Glutamatergic neuron (in vitro differentiated cells): ENCODE results near the gene CLOCK. TPM values are rescaled to one million over a fixed set of nuclear protein-coding genes. Genes with fewer than 3 reads are reported as not detected.
A peak's percentile ranks its signal among the peaks of the same experiment; 100 is the strongest.

Experiments used
- DNase-seq: peaks from one replicate; pipeline ENCODE4 v3.0.0; 2022
- H3K27ac Mint-ChIP-seq: one replicate; pipeline ENCODE4 v1.8.0; 2020; ENCODE audit warnings: mild to moderate bottlenecking, mixed read lengths, inconsistent platforms; ENCODE audit not compliant: unreplicated experiment
- H3K27me3 Mint-ChIP-seq: one replicate; pipeline ENCODE4 v1.8.0; 2020; ENCODE audit warnings: mild to moderate bottlenecking, moderate library complexity, mixed read lengths, inconsistent platforms; ENCODE audit not compliant: unreplicated experiment
- H3K36me3 Mint-ChIP-seq: one replicate; pipeline ENCODE4 v1.8.0; 2020; ENCODE audit warnings: mild to moderate bottlenecking, mixed read lengths, inconsistent platforms; ENCODE audit not compliant: unreplicated experiment
- H3K4me1 Mint-ChIP-seq: one replicate; pipeline ENCODE4 v1.8.0; 2020; ENCODE audit warnings: mild to moderate bottlenecking, low read depth, mixed read lengths, inconsistent platforms; ENCODE audit not compliant: unreplicated experiment
- H3K4me3 Mint-ChIP-seq: one replicate; pipeline ENCODE4 v1.8.0; 2020; ENCODE audit warnings: mild to moderate bottlenecking, mixed read lengths, inconsistent platforms; ENCODE audit not compliant: unreplicated experiment
- H3K9me3 Mint-ChIP-seq: one replicate; pipeline ENCODE4 v1.8.0; 2020; ENCODE audit warnings: mild to moderate bottlenecking, moderate library complexity, mixed read lengths, inconsistent platforms; ENCODE audit not compliant: unreplicated experiment
- total RNA-seq: library from RNA; stranded (reverse); fragmentation: NEBNext Ultra II Directional; extraction: Animal tissue kit (Norgen Biotek cat#: 25700); gene quantifications from one replicate; pipeline ENCODE4 v1.2.1, GENCODE V29; 2021; ENCODE audit not compliant: unreplicated experiment
- TF ChIP-seq, protein P1 (sequence below): fragments of 200-600 bp; sonication (generic); IDR thresholded peaks from one replicate; pipeline ENCODE4 v1.5.0; 2021; ENCODE audit not compliant: partially characterized antibody, unreplicated experiment

The CLOCK gene
- total RNA-seq, 1 donor from 2014 or later, result 7.6 TPM

DNA sequence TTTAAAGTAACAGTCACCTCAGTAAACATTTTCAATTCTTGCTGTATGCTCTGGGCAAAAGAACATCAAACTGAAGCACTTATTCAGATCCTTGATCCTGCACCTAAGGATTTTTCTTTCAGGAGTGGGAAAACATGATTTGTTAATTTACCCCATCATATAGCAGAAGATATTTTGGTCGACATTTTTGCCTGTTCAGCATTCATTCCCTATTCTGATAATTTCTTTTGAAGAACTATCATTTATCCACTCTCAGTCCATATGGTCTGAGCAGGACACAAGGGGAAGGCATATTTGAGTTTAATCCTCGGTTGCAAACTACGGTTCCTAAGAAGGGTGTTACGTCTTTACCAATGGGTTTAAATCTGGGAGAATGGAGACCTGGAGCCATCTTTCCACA, 1.2 kb upstream of the CLOCK start:
- no peak for DNase-seq
- Mint-ChIP-seq H3K9me3 (peaks cover 11% of the 10 kb centered on the region), H3K27me3 (peaks cover 7% of the 10 kb centered on the region), H3K4me3 (peak overlapping the region; percentile 98), H3K36me3 (no peaks in the 10 kb centered on the region), H3K27ac (peak overlapping the region; percentile 72), H3K4me1 (peaks cover 9% of the 10 kb centered on the region)
- TF ChIP-seq, protein P1, sequence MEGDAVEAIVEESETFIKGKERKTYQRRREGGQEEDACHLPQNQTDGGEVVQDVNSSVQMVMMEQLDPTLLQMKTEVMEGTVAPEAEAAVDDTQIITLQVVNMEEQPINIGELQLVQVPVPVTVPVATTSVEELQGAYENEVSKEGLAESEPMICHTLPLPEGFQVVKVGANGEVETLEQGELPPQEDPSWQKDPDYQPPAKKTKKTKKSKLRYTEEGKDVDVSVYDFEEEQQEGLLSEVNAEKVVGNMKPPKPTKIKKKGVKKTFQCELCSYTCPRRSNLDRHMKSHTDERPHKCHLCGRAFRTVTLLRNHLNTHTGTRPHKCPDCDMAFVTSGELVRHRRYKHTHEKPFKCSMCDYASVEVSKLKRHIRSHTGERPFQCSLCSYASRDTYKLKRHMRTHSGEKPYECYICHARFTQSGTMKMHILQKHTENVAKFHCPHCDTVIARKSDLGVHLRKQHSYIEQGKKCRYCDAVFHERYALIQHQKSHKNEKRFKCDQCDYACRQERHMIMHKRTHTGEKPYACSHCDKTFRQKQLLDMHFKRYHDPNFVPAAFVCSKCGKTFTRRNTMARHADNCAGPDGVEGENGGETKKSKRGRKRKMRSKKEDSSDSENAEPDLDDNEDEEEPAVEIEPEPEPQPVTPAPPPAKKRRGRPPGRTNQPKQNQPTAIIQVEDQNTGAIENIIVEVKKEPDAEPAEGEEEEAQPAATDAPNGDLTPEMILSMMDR, result no peak

GRCh38 chr4:55547466-55547770, 709 bp upstream of the CLOCK start:
- Mint-ChIP-seq H3K4me3 (peak overlapping the region; percentile 98), H3K36me3 (no peaks in the 10 kb centered on the region), H3K4me1 (peaks cover 9% of the 10 kb centered on the region), H3K27me3 (peaks cover 7% of the 10 kb centered on the region), H3K27ac (peak overlapping the region; percentile 73), H3K9me3 (peaks cover 11% of the 10 kb centered on the region)
- TF ChIP-seq, protein P1, result no peak
- no peak for DNase-seq

DNA sequence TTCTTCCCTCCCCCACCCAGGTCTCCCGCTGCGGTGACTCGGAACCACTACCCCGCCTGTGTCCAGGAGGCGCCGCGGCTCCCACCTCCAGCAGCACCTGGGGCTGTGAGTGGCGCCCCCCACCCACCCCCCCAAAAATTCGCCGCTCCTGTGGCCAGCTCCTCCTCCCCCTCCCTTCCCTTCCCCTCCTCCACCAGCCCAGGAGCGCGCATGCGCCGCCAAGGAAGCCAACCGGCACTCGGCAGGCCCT, 278 bp downstream of the CLOCK start:
- H3K27ac Mint-ChIP-seq, result no peak overlapping the region
- peaks cover 7% of the 10 kb centered on the region for H3K27me3 Mint-ChIP-seq
- H3K36me3 Mint-ChIP-seq, result no peaks in the 10 kb centered on the region
- peaks cover 9% of the 10 kb centered on the region for H3K4me1 Mint-ChIP-seq
- TF ChIP-seq, protein P1, result no peak
- H3K4me3 Mint-ChIP-seq, result no peak overlapping the region
- no peak for DNase-seq
- peaks cover 11% of the 10 kb centered on the region for H3K9me3 Mint-ChIP-seq

DNA sequence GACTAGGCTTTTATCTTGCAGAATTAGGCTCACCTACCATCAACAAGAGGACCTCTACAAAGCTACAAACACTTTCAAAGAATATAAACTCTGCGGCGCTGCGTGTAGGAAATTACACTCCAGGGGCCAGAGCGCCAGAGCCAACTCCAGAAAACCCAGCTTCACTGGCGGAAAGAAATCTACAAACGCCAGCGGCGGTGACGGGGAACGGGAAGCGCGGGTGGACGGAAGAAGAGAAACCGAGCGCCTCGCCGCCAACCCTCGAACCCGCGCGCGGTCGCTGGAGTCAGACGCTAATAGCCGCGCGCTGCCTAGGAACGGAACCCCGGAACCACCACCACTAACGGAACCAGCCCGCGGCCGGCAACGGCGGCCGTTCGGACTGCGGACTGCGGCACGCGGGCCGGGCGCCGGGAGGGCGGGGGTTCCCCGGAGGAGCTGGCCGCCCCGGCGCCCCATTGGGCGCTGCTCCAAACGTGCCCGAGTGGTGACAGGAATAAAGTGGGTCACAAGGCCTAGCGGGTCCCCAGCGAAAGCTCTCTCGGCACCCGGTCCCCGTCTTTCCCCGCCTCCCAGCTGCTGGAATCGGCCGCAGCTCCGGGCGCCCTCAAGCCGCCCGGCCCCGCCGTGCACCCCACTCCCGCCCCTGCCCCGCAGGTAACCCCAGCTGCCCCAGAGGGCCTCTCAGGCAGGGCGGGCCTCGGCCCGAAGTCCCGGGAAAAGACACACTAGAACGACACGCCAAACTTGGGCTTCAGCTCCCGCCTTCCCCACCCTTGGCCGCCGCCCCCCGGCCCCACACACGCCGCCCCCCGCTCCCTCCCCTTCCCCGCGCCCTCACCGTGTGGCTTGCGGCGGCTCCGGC, 836 bp downstream of the CLOCK start:
- H3K27ac Mint-ChIP-seq, result peak overlapping the region; percentile 48
- H3K9me3 Mint-ChIP-seq, result peaks cover 11% of the 10 kb centered on the region
- TF ChIP-seq, protein P1, result no peak
- H3K4me1 Mint-ChIP-seq, result peaks cover 9% of the 10 kb centered on the region
- peaks cover 7% of the 10 kb centered on the region for H3K27me3 Mint-ChIP-seq
- peak; percentile 64 for DNase-seq
- no peaks in the 10 kb centered on the region for H3K36me3 Mint-ChIP-seq
- H3K4me3 Mint-ChIP-seq, result peak overlapping the region; percentile 79

DNA sequence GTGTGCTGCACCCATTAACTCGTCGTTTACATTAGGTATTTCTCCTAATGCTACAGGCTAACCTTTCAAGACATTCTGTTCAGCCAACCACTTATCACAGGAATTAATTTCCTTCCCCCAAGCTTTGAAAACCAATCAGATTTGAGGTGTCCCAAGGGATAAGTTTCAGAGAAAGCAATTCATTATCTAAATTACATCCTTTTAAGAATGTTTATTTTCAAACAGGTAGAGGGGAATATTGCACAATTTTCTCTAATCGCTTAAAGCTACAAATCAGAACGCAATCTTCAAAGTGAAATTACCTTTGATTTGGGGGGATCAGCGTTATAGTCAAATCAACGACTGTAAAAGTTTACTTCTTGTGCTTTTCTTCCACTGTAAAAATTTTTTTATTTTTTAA, 1.6 kb downstream of the CLOCK start:
- peaks cover 7% of the 10 kb centered on the region for H3K27me3 Mint-ChIP-seq
- H3K4me3 Mint-ChIP-seq, result peak overlapping the region; percentile 79
- H3K4me1 Mint-ChIP-seq, result peaks cover 12% of the 10 kb centered on the region
- TF ChIP-seq, protein P1, result no peak
- DNase-seq, result no peak
- no peaks in the 10 kb centered on the region for H3K36me3 Mint-ChIP-seq
- peaks cover 11% of the 10 kb centered on the region for H3K9me3 Mint-ChIP-seq
- H3K27ac Mint-ChIP-seq, result no peak overlapping the region
